ENCODE results near the gene ALOX15B.

The ALOX15B gene

GRCh38 chr17:8012045-8012580 is 26.7 kb upstream of the ALOX15B start:
- H2AFZ ChIP-seq (ENCODE audit: low read depth, low read length, severe bottlenecking), result no peak overlapping the region
- no peaks in the 10 kb centered on the region for H3K9me2 ChIP-seq (replicated peaks; ENCODE audit: insufficient read depth, low read length)
- no peak overlapping the region for H3K4me2 ChIP-seq (ENCODE audit: low read depth, low read length, poor library complexity, severe bottlenecking)
- H3K79me2 ChIP-seq (ENCODE audit: insufficient read depth, low read length), result no peaks in the 10 kb centered on the region
- no peaks in the 10 kb centered on the region for H3F3A ChIP-seq (ENCODE audit: insufficient read depth)
- H3K27me3 ChIP-seq (ENCODE audit: low read length), result no peaks in the 10 kb centered on the region
- TF ChIP-seq EZH2phosphoT487 (conservative IDR thresholded peaks at IDR 0.05; ENCODE audit: low read length), result no peak
- no peak for TF ChIP-seq CTCF (IDR thresholded peaks at IDR 0.05; ENCODE audit: insufficient read depth, low read length, poor library complexity, severe bottlenecking)
- no peaks in the 10 kb centered on the region for H3K9me3 ChIP-seq (ENCODE audit: insufficient read depth, low read length)
- H3K36me3 ChIP-seq (ENCODE audit: low read length), result no peaks in the 10 kb centered on the region
- H3K9ac ChIP-seq (ENCODE audit: low read length), result no peak overlapping the region
- H3K4me3 ChIP-seq (ENCODE audit: insufficient read depth, low read length, poor library complexity, severe bottlenecking), result no peak overlapping the region
- no peak overlapping the region for H3K27ac ChIP-seq (ENCODE audit: low read depth, low read length)
- H4K20me1 ChIP-seq (ENCODE audit: low read depth, low read length), result no peaks in the 10 kb centered on the region

GRCh38 chr17:8012996-8013640 is 25.7 kb upstream of the ALOX15B start:
- H3K4me2 ChIP-seq (ENCODE audit: low read depth, low read length, poor library complexity, severe bottlenecking), result no peak overlapping the region

GRCh38 chr17:8013731-8014557 is 24.9 kb upstream of the ALOX15B start:
- Histone ChIP-seq H3K79me2 (ENCODE audit: insufficient read depth, low read length) (no peaks in the 10 kb centered on the region), H4K20me1 (ENCODE audit: low read depth, low read length) (no peaks in the 10 kb centered on the region), H3F3A (ENCODE audit: insufficient read depth) (no peaks in the 10 kb centered on the region), H2AFZ (ENCODE audit: low read depth, low read length, severe bottlenecking) (no peak overlapping the region), H3K9me3 (ENCODE audit: insufficient read depth, low read length) (no peaks in the 10 kb centered on the region), H3K27me3 (ENCODE audit: low read length) (no peaks in the 10 kb centered on the region), H3K4me3 (ENCODE audit: insufficient read depth, low read length, poor library complexity, severe bottlenecking) (no peak overlapping the region), H3K4me2 (ENCODE audit: low read depth, low read length, poor library complexity, severe bottlenecking) (no peak overlapping the region), H3K36me3 (ENCODE audit: low read length) (no peaks in the 10 kb centered on the region), H3K9ac (ENCODE audit: low read length) (no peak overlapping the region), H3K27ac (ENCODE audit: low read depth, low read length) (no peak overlapping the region), H3K9me2 (replicated peaks; ENCODE audit: insufficient read depth, low read length) (no peaks in the 10 kb centered on the region)
- no peak for TF ChIP-seq CTCF (IDR thresholded peaks at IDR 0.05; ENCODE audit: insufficient read depth, low read length, poor library complexity, severe bottlenecking)
- TF ChIP-seq EZH2phosphoT487 (conservative IDR thresholded peaks at IDR 0.05; ENCODE audit: low read length), result no peak

More at GRCh38 chr17:8012996-8013640, 25.7 kb upstream of the ALOX15B start:
- no peaks in the 10 kb centered on the region for H4K20me1 ChIP-seq (ENCODE audit: low read depth, low read length)
- no peaks in the 10 kb centered on the region for H3K79me2 ChIP-seq (ENCODE audit: insufficient read depth, low read length)
- no peak overlapping the region for H3K27ac ChIP-seq (ENCODE audit: low read depth, low read length)
- H3F3A ChIP-seq (ENCODE audit: insufficient read depth), result no peaks in the 10 kb centered on the region
- no peaks in the 10 kb centered on the region for H3K36me3 ChIP-seq (ENCODE audit: low read length)
- H3K9me2 ChIP-seq (replicated peaks; ENCODE audit: insufficient read depth, low read length), result no peaks in the 10 kb centered on the region
- no peaks in the 10 kb centered on the region for H3K9me3 ChIP-seq (ENCODE audit: insufficient read depth, low read length)
- no peak overlapping the region for H2AFZ ChIP-seq (ENCODE audit: low read depth, low read length, severe bottlenecking)
- no peak overlapping the region for H3K4me3 ChIP-seq (ENCODE audit: insufficient read depth, low read length, poor library complexity, severe bottlenecking)
- TF ChIP-seq CTCF (IDR thresholded peaks at IDR 0.05; ENCODE audit: insufficient read depth, low read length, poor library complexity, severe bottlenecking) (no peak), EZH2phosphoT487 (conservative IDR thresholded peaks at IDR 0.05; ENCODE audit: low read length) (no peak)
- no peaks in the 10 kb centered on the region for H3K27me3 ChIP-seq (ENCODE audit: low read length)
- H3K9ac ChIP-seq (ENCODE audit: low read length), result no peak overlapping the region
